NCI-H1436 (cell line): Measurements from ENCODE around the gene REEP6.
"Not testable (repeated sequence)": the region's sequence is repeated elsewhere in the genome, so short reads cannot be mapped to it uniquely, and the experiment has no call there.

Experiments
- DNase-seq: peaks from one replicate; lab custom pipeline; 2025; lab: John Stamatoyannopoulos, UW

The REEP6 gene

GRCh38 chr19:1472231-1473084 is 18.5 kb upstream of the REEP6 start:
- no peak for DNase-seq

- DNase-seq = no peak
Measured at GRCh38 chr19:1473085-1473851, 17.7 kb upstream of the REEP6 start.

- no peak for DNase-seq
Measured at GRCh38 chr19:1474011-1474764, 16.8 kb upstream of the REEP6 start.

GRCh38 chr19:1474765-1475351 is 16.1 kb upstream of the REEP6 start:
- DNase-seq = no peak

- no peak for DNase-seq
Measured at GRCh38 chr19:1475751-1476437, 15.1 kb upstream of the REEP6 start.

- not testable (repeated sequence) for DNase-seq
Measured at GRCh38 chr19:1477056-1477455, 13.9 kb upstream of the REEP6 start.

- peak; percentile 92 for DNase-seq
Measured at GRCh38 chr19:1478934-1479707, 11.9 kb upstream of the REEP6 start, which contains the start of gene C19orf25. Gene C19orf25 (minus strand): TSS chr19:1479215. CDS start chr19:1478903, 312 bp downstream.

GRCh38 chr19:1481224-1481892 is 9.6 kb upstream of the REEP6 start:
- DNase-seq = no peak

- no peak for DNase-seq
Measured at GRCh38 chr19:1481893-1482360, 9.1 kb upstream of the REEP6 start.

GRCh38 chr19:1482361-1483130 is 8.4 kb upstream of the REEP6 start:
- no peak for DNase-seq

GRCh38 chr19:1483131-1483978 is 7.6 kb upstream of the REEP6 start:
- no peak for DNase-seq

GRCh38 chr19:1483979-1484428 is 7.0 kb upstream of the REEP6 start:
- DNase-seq = no peak

- no peak for DNase-seq
Measured at GRCh38 chr19:1486720-1487575, 4.0 kb upstream of the REEP6 start.

- no peak for DNase-seq
Measured at GRCh38 chr19:1487576-1488281, 3.3 kb upstream of the REEP6 start.

GRCh38 chr19:1488282-1488601 is 2.7 kb upstream of the REEP6 start:
- no peak for DNase-seq

GRCh38 chr19:1489463-1490310 is 1.3 kb upstream of the REEP6 start:
- DNase-seq = no peak
